GM21423 (cell line): ENCODE measurements around the gene STK17A.

Experiments used
- ATAC-seq: cut with Tn5 transposase; IDR thresholded peaks from one replicate; pipeline ENCODE4 v1.9.1; 2021; ENCODE audit warnings: mild to moderate bottlenecking, moderate library complexity; ENCODE audit not compliant: unreplicated experiment

STK17A gene

GRCh38 chr7:43582503-43583423 lies at the start of gene STK17A:
TSS of gene STK17A (plus strand) at chr7:43583108. CDS start at chr7:43583244, 136 bp downstream.
- peak; percentile 66 for ATAC-seq

DNA sequence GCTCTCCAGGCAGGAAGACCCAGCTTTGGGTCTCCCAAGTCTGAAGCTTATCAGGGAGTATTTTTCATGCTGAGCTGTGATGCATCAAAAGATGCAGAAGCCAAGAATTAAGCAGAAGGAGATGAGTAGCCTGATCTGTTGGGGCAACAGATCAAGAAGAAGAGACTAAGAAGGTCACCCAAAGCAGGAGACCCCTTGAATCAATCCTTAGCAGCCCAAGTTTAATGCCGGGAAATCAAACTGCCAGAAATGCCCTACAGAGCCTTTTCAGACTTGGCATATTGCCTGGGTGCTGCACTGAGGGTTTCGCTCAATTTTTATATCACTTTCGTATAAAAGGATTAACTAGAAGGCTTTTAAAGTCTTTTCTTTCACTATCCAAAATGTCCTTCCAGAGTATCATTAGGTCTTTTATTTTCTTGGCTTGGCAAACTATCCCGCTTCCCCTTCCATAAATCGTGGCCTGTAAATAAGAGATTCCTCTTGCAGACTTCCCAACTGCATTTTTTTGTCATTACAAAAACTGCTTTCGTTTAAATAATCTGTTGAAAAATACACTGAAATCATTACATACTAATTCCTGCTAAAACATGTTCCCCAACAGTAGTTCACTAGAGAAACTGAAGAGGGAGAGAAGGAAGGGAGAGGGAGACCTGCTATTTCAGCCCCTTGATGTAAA lies 49.0 kb upstream of the STK17A start:
- ATAC-seq, result no peak

- ATAC-seq, result no peak
These were observed 47.9 kb upstream of the STK17A start for GRCh38 chr7:43535031-43535451.

- ATAC-seq, result no peak
These were observed 46.9 kb upstream of the STK17A start for GRCh38 chr7:43535810-43536585.

DNA sequence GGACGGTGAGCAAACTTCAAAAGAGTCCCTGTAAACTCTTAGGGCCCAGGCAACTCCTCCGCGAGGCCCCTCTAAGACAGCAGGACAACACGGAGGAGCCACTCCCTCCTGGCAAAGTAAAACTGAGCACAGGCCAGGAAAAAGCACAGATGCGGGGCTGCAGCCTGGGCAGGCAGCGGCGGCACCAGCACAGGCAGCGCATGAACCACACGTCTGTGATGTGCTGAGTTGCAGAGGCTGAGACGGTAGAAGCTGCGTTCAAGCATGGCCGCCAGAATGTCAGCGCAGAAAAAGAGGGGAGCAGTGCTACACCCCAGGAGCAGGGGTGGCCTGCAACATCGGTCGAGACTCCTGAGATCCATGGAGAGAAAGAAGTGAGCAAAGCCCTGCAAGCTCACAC lies 46.1 kb upstream of the STK17A start:
- no peak for ATAC-seq

DNA sequence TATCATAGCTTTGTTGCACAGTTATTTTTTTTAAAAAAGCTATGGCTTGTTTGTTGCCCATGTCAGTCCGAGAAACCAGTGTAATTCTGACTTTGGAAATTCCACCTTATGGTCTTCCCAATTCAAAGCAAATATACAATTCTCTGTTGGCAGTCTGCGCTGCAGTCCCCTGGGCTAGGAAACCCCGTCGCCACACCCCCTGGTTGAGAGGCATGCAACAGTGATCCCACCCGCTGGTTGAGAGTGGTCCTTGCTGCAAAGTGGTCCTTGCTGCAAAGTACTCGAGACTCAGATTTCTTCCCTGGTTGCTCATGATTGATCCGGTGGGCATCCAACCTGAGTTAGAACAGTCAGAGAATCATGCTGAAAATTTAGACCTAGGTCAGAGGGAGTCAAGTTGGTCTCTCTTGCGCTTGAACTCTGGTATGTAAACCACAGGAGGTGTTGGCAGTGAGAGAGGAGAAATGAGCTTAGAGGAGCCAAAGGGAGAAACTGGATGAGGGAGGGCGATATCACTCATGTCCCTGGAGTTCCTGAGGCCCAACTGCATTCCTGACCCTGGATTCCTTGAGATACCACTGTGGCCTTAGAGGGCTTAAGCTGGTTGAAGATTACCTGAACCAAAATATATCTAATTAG lies 45.0 kb upstream of the STK17A start:
- no peak for ATAC-seq

- ATAC-seq, result no peak
These were observed 44.5 kb upstream of the STK17A start for GRCh38 chr7:43538404-43538771.

DNA sequence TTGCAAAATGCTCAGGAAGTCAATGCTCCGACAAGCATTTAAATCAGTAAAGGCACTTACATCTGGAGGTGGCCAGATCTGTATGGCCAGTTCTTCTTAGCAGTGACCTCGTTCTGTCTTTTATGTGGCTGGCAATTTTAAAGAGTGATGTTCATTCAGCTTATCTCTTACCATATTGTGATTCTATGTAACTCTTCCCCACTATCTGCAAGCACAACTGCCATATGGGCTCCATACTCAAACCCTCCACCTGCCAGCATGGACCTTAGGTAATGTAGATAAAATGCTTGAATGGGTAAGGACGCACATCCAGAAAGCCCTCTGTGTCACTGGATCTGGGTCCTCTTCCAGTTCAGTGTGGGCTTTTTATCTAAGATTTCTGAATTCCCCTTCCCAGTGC lies 42.4 kb upstream of the STK17A start:
- ATAC-seq, result no peak

- ATAC-seq, result no peak
These were observed 40.2 kb upstream of the STK17A start for GRCh38 chr7:43542716-43543115.

DNA sequence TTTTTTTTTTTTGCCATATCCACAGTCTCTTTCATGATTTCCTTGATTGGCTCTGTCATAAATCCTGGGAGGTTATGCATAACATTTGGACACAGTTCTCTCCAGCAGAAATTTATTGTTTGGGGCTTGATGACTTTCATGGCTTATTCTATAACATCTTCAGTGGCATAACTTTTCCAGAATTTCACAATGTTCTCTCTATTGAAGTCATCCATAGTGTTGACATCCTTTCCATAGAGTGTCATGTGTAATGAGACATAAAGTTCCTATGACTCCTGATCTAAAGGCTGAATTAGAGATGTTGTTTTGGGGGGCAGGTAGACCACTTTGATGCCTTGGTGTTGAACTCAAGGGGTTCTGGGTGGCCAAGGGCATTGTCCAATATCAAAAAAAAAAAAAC lies 36.7 kb upstream of the STK17A start:
- no peak for ATAC-seq

GRCh38 chr7:43550427-43550826 lies 32.5 kb upstream of the STK17A start:
- no peak for ATAC-seq

- ATAC-seq, result no peak
These were observed 30.8 kb upstream of the STK17A start for GRCh38 chr7:43552122-43552521.

GRCh38 chr7:43553999-43554398 lies 28.9 kb upstream of the STK17A start:
- ATAC-seq, result no peak

DNA sequence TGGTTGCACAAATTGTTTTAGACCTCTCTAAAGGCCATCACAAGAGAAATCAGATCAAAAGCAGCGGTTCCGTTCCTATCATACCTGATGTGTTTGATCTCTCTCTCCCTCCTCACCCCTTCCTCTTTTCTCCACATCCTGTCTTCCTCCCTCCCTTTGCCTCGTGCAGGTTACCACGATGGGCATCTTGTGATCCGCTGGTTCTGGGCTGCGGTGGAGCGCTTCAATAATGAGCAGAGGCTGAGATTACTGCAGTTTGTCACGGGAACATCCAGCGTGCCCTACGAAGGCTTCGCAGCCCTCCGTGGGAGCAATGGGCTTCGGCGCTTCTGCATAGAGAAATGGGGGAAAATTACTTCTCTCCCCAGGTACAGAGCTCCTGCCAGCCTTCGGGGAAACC lies 28.5 kb upstream of the STK17A start:
- ATAC-seq, result no peak

DNA sequence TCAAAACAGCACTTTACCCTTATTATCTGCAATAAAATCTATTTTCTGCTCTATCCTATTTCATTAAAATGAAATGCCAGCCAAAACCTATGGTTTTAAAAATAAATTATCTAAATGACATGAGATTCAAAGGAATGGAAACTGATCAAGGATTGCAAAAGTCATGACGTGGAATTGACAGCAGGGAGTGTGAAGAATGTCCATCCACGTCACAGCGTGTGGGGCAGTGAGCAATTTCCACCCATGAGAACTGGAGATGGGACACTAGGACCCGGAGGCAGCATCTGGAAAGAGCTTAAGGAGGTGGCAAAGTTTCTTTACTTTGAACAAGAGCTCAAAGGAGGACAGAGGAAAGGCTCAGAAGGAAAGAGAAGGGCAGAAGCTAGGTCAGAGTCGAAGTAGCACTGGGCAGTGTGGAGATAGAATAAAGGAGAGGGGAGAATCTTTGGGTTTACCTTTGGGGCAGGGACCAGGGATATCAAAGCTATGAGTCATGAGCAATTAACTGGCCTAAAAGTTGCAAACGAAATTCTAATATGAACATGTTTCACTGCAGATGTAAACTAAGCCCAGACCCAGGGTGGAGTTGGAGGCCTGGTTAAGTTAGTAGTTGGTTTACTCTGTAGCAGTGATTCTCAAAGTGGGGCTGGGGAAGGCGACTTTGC lies 24.9 kb upstream of the STK17A start:
- no peak for ATAC-seq

GRCh38 chr7:43559171-43559945 lies 23.6 kb upstream of the STK17A start:
- no peak for ATAC-seq

- ATAC-seq, result no peak
These were observed 23.0 kb upstream of the STK17A start for GRCh38 chr7:43559946-43560335.

DNA sequence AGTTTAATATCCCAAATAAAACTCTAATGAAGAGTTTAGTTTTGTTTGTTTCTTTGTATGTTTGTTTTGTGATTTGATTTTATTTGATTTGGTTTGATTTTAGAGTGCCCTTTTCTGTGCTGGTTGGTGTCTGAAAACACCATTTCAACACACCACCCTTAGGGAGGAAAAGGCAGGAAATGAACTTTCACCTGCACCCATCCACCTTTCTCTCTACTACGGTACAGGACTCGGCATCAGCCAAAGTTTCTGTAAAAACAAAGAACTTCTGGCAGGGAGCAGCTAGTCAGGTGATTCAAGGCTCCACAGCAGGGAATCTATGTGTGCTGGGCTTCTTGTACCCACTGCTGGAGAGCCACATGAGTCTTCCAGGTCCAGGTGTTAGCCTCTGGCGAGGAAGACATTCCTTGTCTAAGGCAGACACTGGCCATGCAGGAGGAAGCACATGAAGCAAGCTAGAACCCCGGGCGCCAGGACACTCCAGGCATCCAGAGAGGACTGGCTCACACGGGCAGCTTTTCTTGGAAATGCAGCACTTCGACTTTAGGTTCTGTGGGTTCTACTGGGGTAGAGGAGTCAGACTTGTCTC lies 22.1 kb upstream of the STK17A start:
- ATAC-seq, result no peak

- ATAC-seq, result no peak
These were observed 20.5 kb upstream of the STK17A start for GRCh38 chr7:43562383-43562782.
